HepG2 (cell line): ENCODE measurements around the gene HTR4. TPM values are rescaled to one million over a fixed set of nuclear protein-coding genes. Genes with fewer than 3 reads are reported as not detected.

Source experiments
- ATAC-seq: fragments of 200-7000 bp; cut with Tn5 transposase; 3 replicates; pipeline ENCODE4 v1.9.1; 2020; ENCODE audit warnings: mild to moderate bottlenecking, moderate library complexity
- BruUV-seq: library from RNA; stranded (reverse); fragments of 400-500 nt; replicated peaks from 2 replicates; lab custom pipeline; 2021; lab: Mats Ljungman, UMichigan
- CTCF ChIA-PET: fragments of 300-600 bp; formaldehyde crosslinking; extraction: SDS; loops from one replicate; lab custom pipeline; 2021; ENCODE audit warnings: low total read pairs, inconsistent platforms, low intra/inter-chr PET ratio; lab: Yijun Ruan, JAX
- POLR2A ChIA-PET: fragments of 350-600 bp; sonication (Branson Sonifier 250); formaldehyde crosslinking; loops from one replicate; lab custom pipeline; 2020; ENCODE audit warnings: antibody characterized with exemption, inconsistent platforms; lab: Yijun Ruan, JAX
- DNase-seq: peaks from one replicate; pipeline ENCODE4 v3.0.0-alpha.2; 2015; ENCODE audit warnings: low spot score
- FAIRE-seq: peaks from 3 replicates; lab custom pipeline; 2011; peaks lifted over from hg19 to GRCh38; lab: Jason Lieb, UNC
- H2AFZ ChIP-seq: one replicate; pipeline ENCODE4 v1.6.1; 2011; ENCODE audit warnings: low read length, inconsistent platforms
- H3K27ac ChIP-seq: fragments of 300-600 bp; 3 replicates; pipeline ENCODE4 v1.8.0; 2011; ENCODE audit warnings: mixed run types, mild to moderate bottlenecking, mixed read lengths, low read length, inconsistent platforms; ENCODE audit not compliant: insufficient read depth; ENCODE audit errors: extremely low read length
- H3K27me3 ChIP-seq, 2 experiments: fragments of 200-600 bp in 1 of 2; 2 replicates in 1 of 2; 3 replicates in 1 of 2; pipeline versions ENCODE4 v1.6.0 to v1.8.0; 2011; ENCODE audit warnings: low read length in 2 of 2, mild to moderate bottlenecking in 2 of 2, moderate library complexity in 2 of 2, inconsistent platforms in 1 of 2; ENCODE audit not compliant: insufficient read depth in 2 of 2, control insufficient read depth in 1 of 2
- H3K36me3 ChIP-seq, 2 experiments: fragments of 200-600 bp in 1 of 2; replicated peaks in 1 of 2; 2 replicates in 1 of 2; 3 replicates in 1 of 2; pipeline versions ENCODE4 v1.5.1 to v1.8.0; 2011; ENCODE audit warnings: low read length in 2 of 2, inconsistent platforms in 1 of 2; ENCODE audit not compliant: insufficient read depth in 2 of 2, control insufficient read depth in 1 of 2
- H3K4me1 ChIP-seq: 2 replicates; pipeline ENCODE4 v1.5.1; 2012; ENCODE audit warnings: low read length, inconsistent platforms; ENCODE audit not compliant: insufficient read depth
- H3K4me2 ChIP-seq: 2 replicates; pipeline ENCODE4 v1.6.0; 2011; ENCODE audit warnings: low read depth, low read length, inconsistent platforms
- H3K4me3 ChIP-seq, 3 experiments: fragments of 200-600 bp in 1 of 3; sonication (generic), shearing (Covaris generic) in 1 of 3; replicated peaks in 1 of 3; 2 replicates each; pipeline ENCODE4 v1.5.1; 2011 to 2016; ENCODE audit warnings: low read length in 3 of 3, inconsistent platforms in 2 of 3, low read depth in 2 of 3, mild to moderate bottlenecking in 2 of 3, control low read depth in 1 of 3, mixed read lengths in 1 of 3; ENCODE audit not compliant: insufficient read depth in 1 of 3
- H3K79me2 ChIP-seq: one replicate; pipeline ENCODE4 v1.6.1; 2011; ENCODE audit warnings: low read length, inconsistent platforms; ENCODE audit not compliant: insufficient read depth
- H3K9ac ChIP-seq: 2 replicates; pipeline ENCODE4 v1.6.0; 2011; ENCODE audit warnings: mild to moderate bottlenecking, low read depth, low read length, inconsistent platforms; ENCODE audit not compliant: insufficient read depth
- H3K9me3 ChIP-seq: 2 replicates; pipeline ENCODE4 v1.5.1; 2012; ENCODE audit warnings: mild to moderate bottlenecking, low read length
- H4K20me1 ChIP-seq: 2 replicates; pipeline ENCODE4 v1.6.0; 2011; ENCODE audit warnings: inconsistent platforms, mild to moderate bottlenecking, low read length, moderate library complexity; ENCODE audit not compliant: insufficient read depth
- IKZF1 ChIP-seq: fragments of 450-650 bp; IDR thresholded peaks from 2 replicates; pipeline ENCODE4 v1.7.1; 2016
- KLF13 ChIP-seq: sonication (generic); formaldehyde crosslinking; IDR thresholded peaks from 2 replicates; pipeline ENCODE4 v1.4.0; 2020; ENCODE audit warnings: mild to moderate bottlenecking, missing genetic modification reagents
- KLF6 ChIP-seq: IDR thresholded peaks from 2 replicates; pipeline ENCODE4 v1.8.0; 2016; ENCODE audit warnings: missing biosample characterization, missing genetic modification reagents
- NFE2L2 ChIP-seq: fragments of 150-350 bp; IDR thresholded peaks from 2 replicates; pipeline ENCODE4 v1.6.1; 2014; ENCODE audit warnings: low read length
- PCBP2 ChIP-seq: fragments of 200-400 bp; formaldehyde crosslinking; optimal IDR thresholded peaks from 2 replicates; pipeline ENCODE3; 2018; ENCODE audit warnings: low read length, low read depth; ENCODE audit not compliant: poor library complexity, severe bottlenecking
- ZBTB7B ChIP-seq: sonication (generic); formaldehyde crosslinking; IDR thresholded peaks from 2 replicates; pipeline ENCODE4 v1.4.0; 2020; ENCODE audit warnings: missing genetic modification reagents
- ZNF335 ChIP-seq: sonication (generic); formaldehyde crosslinking; IDR thresholded peaks from 2 replicates; pipeline ENCODE4 v1.4.0; 2020; ENCODE audit warnings: missing genetic modification reagents
- ZNF567 ChIP-seq: sonication (generic); formaldehyde crosslinking; IDR thresholded peaks from 2 replicates; pipeline ENCODE4 v1.8.1; 2023; ENCODE audit warnings: mild to moderate bottlenecking, missing genetic modification reagents, borderline replicate concordance
- ZNF605 ChIP-seq: sonication (generic); formaldehyde crosslinking; IDR thresholded peaks from 2 replicates; pipeline ENCODE4 v1.8.0; 2022; ENCODE audit warnings: mild to moderate bottlenecking, missing genetic modification reagents
- ZNF652 ChIP-seq: IDR thresholded peaks from 2 replicates; pipeline ENCODE4 v1.6.1; 2016; ENCODE audit warnings: low read depth, borderline replicate concordance
- ZNF672 ChIP-seq: sonication (generic); formaldehyde crosslinking; IDR thresholded peaks from 2 replicates; pipeline ENCODE4 v1.8.1; 2022; ENCODE audit warnings: missing genetic modification reagents
- WGBS: methylation state at CpG from one replicate; pipeline ENCODE4 v1.1.6; 2017; ENCODE audit warnings: low lambda C conversion rate; 5-methylcytosine and 5-hydroxymethylcytosine counted together
- in situ Hi-C: cut with HindIII; loops from 2 replicates; pipeline ENCODE4 v1.10.0; 2017; ENCODE audit warnings: low pct_unique_long_range_greater_than_20kb; ENCODE audit not compliant: extremely low pct_ligation_motif_present
- intact Hi-C: fragments of 100-400 bp; cut with micrococcal nuclease; formaldehyde crosslinking; loops from one replicate; pipeline ENCODE4 v1.10.0; 2022; ENCODE audit not compliant: unreplicated experiment
- polyA plus RNA-seq, 8 experiments: library from polyadenylated mRNA; depleted of rRNA in 3 of 8; stranded (reverse) in 7 of 8; unstranded in 1 of 8; fragments of >200 nt; fragmentation: Illumina TruSeq in 4 of 8; extraction: Trizol in 4 of 8; gene quantifications; 2 replicates each; pipeline versions ENCODE4 v1.2.1 to v1.2.3, GENCODE V29; 2011 to 2016; ENCODE audit warnings: low read depth in 4 of 8, missing spikeins in 1 of 8, mixed read lengths in 1 of 8; ENCODE audit not compliant: insufficient read depth in 1 of 8
- total RNA-seq, 5 experiments: library from RNA; depleted of rRNA; stranded (reverse); fragments of >200 nt; fragmentation: Illumina TruSeq; extraction: Trizol; gene quantifications; 2 replicates each; pipeline ENCODE4 v1.2.3, GENCODE V29; 2016; ENCODE audit warnings: low read depth in 1 of 5
- TF ChIP-seq, protein P1 (sequence below): sonication (generic); formaldehyde crosslinking; IDR thresholded peaks from 2 replicates; pipeline ENCODE4 v1.9.0; 2022; ENCODE audit warnings: low read depth, missing genetic modification reagents
- TF ChIP-seq, protein P2 (sequence below): sonication (generic); formaldehyde crosslinking; IDR thresholded peaks from 2 replicates; pipeline ENCODE4 v1.5.0; 2020; ENCODE audit warnings: missing genetic modification reagents
- TF ChIP-seq, protein P3 (sequence below): sonication (generic); formaldehyde crosslinking; IDR thresholded peaks from 2 replicates; pipeline ENCODE4 v1.8.0; 2022; ENCODE audit warnings: mild to moderate bottlenecking, missing genetic modification reagents, moderate library complexity
- TF ChIP-seq, protein P4 (sequence below): sonication (generic); formaldehyde crosslinking; IDR thresholded peaks from 2 replicates; pipeline ENCODE4 v1.8.0; 2022; ENCODE audit warnings: missing genetic modification reagents, mild to moderate bottlenecking, moderate library complexity, borderline replicate concordance

HTR4 gene
- total and polyA plus RNA-seq, 2 of the 13 experiments (the other 11 are each of a cell fraction or from before 2014, with no cell fraction given), result not detected

DNA sequence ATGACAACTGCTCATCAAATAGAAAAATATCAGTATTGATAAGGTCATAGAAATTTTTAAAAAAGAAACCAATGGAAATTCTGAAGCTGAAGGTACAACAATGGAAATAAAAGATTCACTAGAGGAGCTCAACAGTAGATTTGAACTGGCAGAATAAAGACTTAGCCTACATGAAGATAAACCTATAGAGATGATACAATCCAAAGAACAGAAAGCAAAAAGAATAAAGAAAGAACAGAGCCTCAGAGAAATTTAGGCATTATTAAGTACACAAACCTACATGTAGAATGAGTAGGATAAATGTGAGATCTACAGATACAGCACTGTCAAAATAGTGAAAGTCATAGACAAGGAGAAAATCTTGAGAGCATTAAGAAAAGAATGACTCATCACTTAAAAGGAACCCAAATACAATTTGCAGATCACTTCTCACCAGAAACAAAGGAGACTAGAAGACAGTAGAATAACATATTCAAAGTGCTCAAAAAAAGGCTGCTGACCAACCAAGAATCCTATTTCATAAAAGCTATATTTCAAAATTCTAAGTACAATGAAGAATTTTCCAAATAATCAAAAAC, 47.8 kb upstream of the HTR4 start:
- H3K27me3 ChIP-seq, result no peaks in the 10 kb centered on the region
- DNase-seq, result no peak
- no peaks in the 10 kb centered on the region for H3K4me1 ChIP-seq
- BruUV-seq, result no TSS peak
- ChIA-PET CTCF (no interaction called here), POLR2A (no interaction called here)
- no peak for ATAC-seq
- intact Hi-C loops, result no loop called here
- H3K36me3 ChIP-seq, result no peaks in the 10 kb centered on the region
- in situ Hi-C loops, result no loop called here
- no peak overlapping the region for H3K4me2 ChIP-seq
- no peak overlapping the region for H3K4me3 ChIP-seq
- TF ChIP-seq ZNF335 (CRISPR knock-in tag), result no peak
- TF ChIP-seq, protein P1, sequence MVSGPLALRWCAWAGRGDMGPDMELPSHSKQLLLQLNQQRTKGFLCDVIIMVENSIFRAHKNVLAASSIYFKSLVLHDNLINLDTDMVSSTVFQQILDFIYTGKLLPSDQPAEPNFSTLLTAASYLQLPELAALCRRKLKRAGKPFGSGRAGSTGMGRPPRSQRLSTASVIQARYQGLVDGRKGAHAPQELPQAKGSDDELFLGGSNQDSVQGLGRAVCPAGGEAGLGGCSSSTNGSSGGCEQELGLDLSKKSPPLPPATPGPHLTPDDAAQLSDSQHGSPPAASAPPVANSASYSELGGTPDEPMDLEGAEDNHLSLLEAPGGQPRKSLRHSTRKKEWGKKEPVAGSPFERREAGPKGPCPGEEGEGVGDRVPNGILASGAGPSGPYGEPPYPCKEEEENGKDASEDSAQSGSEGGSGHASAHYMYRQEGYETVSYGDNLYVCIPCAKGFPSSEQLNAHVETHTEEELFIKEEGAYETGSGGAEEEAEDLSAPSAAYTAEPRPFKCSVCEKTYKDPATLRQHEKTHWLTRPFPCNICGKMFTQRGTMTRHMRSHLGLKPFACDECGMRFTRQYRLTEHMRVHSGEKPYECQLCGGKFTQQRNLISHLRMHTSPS (CRISPR knock-in tag), result no peak
- peak; percentile 51 for TF ChIP-seq NFE2L2
- no peak for TF ChIP-seq PCBP2
- H3K9me3 ChIP-seq, result no peaks in the 10 kb centered on the region
- no peak overlapping the region for H3K27ac ChIP-seq
- no peak overlapping the region for H2AFZ ChIP-seq
- FAIRE-seq, result no peak
- H3K79me2 ChIP-seq, result no peaks in the 10 kb centered on the region
- no peak overlapping the region for H3K9ac ChIP-seq
- no peaks in the 10 kb centered on the region for H4K20me1 ChIP-seq

DNA sequence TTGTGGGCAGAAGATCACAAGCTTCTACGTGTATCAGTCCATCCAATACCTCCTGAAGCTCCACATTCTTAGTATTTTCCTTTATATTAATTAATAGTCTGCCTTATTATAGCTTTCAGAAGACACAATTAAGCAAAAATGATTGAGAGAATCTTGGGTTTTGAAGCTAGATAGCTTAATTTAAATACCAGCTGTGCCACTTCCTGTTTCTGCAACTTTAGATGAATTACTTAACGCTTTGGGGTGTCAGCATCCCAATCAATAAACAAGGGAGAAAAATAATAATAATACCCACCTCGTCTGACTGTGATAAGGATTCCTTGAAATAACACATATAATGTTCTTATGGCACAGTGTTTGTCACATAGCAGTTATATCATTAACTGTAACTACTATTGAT, 44.7 kb upstream of the HTR4 start:
- H3K27me3 ChIP-seq, result no peaks in the 10 kb centered on the region
- H2AFZ ChIP-seq, result no peak overlapping the region
- no peaks in the 10 kb centered on the region for H3K79me2 ChIP-seq
- ChIA-PET CTCF (no interaction called here), POLR2A (no interaction called here)
- in situ Hi-C loops, result no loop called here
- no peaks in the 10 kb centered on the region for H3K36me3 ChIP-seq
- H3K4me1 ChIP-seq, result no peaks in the 10 kb centered on the region
- H3K4me2 ChIP-seq, result no peak overlapping the region
- 25% methylated on average over 3 of the region's 3 CpGs for WGBS
- no peak for FAIRE-seq
- H3K9me3 ChIP-seq, result no peaks in the 10 kb centered on the region
- H3K4me3 ChIP-seq, result no peak overlapping the region
- H4K20me1 ChIP-seq, result no peaks in the 10 kb centered on the region
- no peak overlapping the region for H3K9ac ChIP-seq
- DNase-seq, result no peak
- no peak overlapping the region for H3K27ac ChIP-seq
- no peak for ATAC-seq
- intact Hi-C loops, result no loop called here
- BruUV-seq, result no TSS peak
- no peak for TF ChIP-seq KLF13
- TF ChIP-seq ZBTB7B (CRISPR knock-in tag), result no peak
- TF ChIP-seq IKZF1, result no peak
- no peak for TF ChIP-seq KLF6 (CRISPR knock-in tag)
- TF ChIP-seq, protein P2, sequence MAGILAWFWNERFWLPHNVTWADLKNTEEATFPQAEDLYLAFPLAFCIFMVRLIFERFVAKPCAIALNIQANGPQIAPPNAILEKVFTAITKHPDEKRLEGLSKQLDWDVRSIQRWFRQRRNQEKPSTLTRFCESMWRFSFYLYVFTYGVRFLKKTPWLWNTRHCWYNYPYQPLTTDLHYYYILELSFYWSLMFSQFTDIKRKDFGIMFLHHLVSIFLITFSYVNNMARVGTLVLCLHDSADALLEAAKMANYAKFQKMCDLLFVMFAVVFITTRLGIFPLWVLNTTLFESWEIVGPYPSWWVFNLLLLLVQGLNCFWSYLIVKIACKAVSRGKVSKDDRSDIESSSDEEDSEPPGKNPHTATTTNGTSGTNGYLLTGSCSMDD (CRISPR knock-in tag), result no peak
- TF ChIP-seq ZNF567 (CRISPR knock-in tag), result no peak
- TF ChIP-seq, protein P3, sequence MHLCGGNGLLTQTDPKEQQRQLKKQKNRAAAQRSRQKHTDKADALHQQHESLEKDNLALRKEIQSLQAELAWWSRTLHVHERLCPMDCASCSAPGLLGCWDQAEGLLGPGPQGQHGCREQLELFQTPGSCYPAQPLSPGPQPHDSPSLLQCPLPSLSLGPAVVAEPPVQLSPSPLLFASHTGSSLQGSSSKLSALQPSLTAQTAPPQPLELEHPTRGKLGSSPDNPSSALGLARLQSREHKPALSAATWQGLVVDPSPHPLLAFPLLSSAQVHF (CRISPR knock-in tag), result no peak
- TF ChIP-seq, protein P4, sequence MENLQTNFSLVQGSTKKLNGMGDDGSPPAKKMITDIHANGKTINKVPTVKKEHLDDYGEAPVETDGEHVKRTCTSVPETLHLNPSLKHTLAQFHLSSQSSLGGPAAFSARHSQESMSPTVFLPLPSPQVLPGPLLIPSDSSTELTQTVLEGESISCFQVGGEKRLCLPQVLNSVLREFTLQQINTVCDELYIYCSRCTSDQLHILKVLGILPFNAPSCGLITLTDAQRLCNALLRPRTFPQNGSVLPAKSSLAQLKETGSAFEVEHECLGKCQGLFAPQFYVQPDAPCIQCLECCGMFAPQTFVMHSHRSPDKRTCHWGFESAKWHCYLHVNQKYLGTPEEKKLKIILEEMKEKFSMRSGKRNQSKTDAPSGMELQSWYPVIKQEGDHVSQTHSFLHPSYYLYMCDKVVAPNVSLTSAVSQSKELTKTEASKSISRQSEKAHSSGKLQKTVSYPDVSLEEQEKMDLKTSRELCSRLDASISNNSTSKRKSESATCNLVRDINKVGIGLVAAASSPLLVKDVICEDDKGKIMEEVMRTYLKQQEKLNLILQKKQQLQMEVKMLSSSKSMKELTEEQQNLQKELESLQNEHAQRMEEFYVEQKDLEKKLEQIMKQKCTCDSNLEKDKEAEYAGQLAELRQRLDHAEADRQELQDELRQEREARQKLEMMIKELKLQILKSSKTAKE (CRISPR knock-in tag), result no peak
- TF ChIP-seq ZNF652, result no peak
- TF ChIP-seq ZNF605 (CRISPR knock-in tag), result no peak
- TF ChIP-seq ZNF672 (CRISPR knock-in tag), result no peak
